ENCODE data around the gene GPS2.

The GPS2 gene

DNA sequence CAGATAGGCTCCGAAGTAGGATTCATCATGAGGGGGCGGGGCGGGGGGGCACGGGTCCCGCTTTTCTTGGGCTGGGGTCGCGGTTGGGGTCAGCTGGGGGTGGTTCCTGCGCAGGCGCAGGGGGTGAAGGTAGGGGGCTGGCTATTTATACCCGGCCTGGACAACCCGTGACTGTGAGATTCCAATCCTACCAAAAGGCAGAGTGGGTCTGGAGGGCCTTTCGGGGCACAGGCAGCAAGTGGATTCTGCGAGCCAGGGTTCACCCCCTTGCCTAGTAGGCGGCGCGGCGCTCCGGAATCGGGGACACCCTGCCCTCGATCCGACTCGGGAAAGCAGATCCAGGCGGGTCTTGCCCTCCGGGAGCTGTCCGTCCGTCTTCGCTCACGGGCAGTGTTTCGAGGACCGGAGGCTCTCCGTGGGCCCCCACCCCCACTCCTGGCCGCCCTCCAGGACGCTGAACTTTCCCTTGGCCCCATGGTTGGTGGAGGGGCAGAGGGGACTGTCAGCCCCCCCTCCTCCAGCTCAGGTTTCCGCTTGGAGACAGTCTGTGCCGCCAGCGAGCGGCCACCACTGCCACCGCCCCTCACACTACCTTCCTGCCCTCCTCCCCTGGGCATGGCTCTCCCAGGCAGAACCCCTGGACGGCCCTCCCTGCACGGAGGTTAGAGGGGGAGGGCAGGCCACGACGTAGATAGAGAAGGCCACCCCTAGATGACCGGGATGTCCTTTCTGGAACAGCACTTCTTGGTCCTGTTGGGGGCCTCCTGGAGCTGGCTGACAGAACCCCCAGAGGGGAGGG is 33.0 kb downstream of the GPS2 start:
- TF ChIP-seq GATA2 (IDR thresholded peaks at IDR 0.05; ENCODE audit: low read depth, low read length) (no peak), GATA3 (IDR thresholded peaks at IDR 0.05; ENCODE audit: low read depth, low read length) (no peak)

- TF ChIP-seq GATA2 (IDR thresholded peaks at IDR 0.05; ENCODE audit: low read depth, low read length) (no peak), GATA3 (IDR thresholded peaks at IDR 0.05; ENCODE audit: low read depth, low read length) (no peak)
Observed at GRCh38 chr17:7281074-7281952, 33.8 kb downstream of the GPS2 start, which contains the start of gene SLC2A4. Gene SLC2A4 (plus strand): TSS chr17:7281718. CDS start chr17:7281935, 217 bp downstream.

DNA sequence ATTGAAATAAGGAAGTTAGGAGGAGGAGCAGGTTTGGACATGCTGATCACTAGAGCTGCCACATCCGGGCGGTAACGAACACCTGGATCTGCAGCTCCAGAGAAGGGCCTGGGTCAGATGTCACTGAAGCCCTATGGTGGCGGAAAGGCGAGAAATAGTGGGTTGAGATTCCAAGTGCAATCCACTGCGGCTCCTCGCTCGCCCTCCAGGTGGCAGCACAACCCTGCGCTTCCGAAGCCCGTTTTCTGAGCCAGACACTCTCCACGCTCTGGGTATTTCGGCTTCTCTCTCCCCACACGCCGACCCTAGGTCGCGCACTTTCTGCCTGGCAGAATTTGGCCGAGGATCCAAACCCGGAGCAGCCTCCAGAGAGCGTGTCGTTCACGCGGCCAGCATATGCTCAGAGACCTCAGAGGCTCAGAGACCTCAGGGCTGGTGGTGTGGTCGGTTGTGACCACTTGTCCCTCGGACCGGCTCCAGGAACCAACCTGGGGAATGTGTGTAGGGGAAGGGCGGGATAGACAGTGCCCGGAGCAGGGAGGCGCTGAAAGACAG is 34.6 kb downstream of the GPS2 start:
- TF ChIP-seq GATA3 (IDR thresholded peaks at IDR 0.05; ENCODE audit: low read depth, low read length) = no peak
- TF ChIP-seq GATA2 (IDR thresholded peaks at IDR 0.05; ENCODE audit: low read depth, low read length) = no peak

DNA sequence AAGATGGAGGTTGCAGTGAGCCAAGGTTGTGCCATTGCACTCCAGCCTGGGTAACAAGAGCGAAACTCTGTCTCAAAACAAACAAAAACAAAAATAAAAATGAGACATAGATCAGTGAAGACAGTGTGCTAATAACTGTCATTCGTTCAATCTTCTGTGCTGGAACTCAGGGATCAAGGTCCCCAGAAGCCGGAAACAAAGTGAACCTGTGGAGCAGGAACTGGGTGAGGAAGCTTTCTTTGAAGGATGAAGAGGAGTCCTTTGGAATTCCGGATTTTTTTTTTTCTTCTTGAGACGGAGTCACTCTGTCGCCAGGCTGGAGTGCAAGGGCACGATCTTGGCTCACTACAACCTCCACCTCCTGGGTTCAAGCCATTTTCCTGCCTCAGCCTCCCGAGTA is 35.7 kb downstream of the GPS2 start:
- TF ChIP-seq GATA3 (IDR thresholded peaks at IDR 0.05; ENCODE audit: low read depth, low read length) (no peak), GATA2 (IDR thresholded peaks at IDR 0.05; ENCODE audit: low read depth, low read length) (no peak)

DNA sequence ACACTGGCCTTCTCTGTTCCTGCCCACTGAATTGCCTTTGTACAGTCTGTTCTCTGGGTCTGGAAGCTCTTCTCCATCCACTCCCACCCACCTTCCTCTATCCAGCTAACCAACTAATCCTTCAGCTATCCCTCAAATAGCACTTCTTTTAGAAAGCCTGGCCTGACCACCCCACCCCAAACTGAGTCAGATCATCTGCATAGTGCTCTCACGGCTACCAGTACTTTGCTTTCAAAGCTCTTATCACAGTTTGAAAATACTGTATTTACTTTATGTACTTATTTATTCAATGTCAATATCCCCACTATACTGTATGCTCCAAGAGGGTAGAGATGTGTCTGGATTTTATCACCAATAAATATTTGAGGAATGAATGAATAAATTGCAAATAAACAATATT is 48.4 kb downstream of the GPS2 start:
- TF ChIP-seq GATA2 (IDR thresholded peaks at IDR 0.05; ENCODE audit: low read depth, low read length) = no peak
- no peak for TF ChIP-seq GATA3 (IDR thresholded peaks at IDR 0.05; ENCODE audit: low read depth, low read length)

DNA sequence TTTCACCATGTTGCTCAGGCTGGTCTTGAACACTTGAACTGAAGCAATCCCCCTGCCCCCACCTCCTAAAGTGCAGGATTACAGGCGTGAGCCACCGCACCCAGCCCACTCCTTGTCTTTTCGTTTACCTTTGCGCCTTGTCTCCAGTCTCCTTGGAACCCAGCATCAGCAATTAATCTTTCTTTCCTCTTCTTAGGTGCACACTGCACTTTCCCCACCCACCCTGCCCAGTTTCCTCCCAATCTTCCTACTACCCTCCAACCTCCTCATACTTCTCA is 51.4 kb downstream of the GPS2 start:
- TF ChIP-seq GATA2 (IDR thresholded peaks at IDR 0.05; ENCODE audit: low read depth, low read length) = no peak
- no peak for TF ChIP-seq GATA3 (IDR thresholded peaks at IDR 0.05; ENCODE audit: low read depth, low read length)

DNA sequence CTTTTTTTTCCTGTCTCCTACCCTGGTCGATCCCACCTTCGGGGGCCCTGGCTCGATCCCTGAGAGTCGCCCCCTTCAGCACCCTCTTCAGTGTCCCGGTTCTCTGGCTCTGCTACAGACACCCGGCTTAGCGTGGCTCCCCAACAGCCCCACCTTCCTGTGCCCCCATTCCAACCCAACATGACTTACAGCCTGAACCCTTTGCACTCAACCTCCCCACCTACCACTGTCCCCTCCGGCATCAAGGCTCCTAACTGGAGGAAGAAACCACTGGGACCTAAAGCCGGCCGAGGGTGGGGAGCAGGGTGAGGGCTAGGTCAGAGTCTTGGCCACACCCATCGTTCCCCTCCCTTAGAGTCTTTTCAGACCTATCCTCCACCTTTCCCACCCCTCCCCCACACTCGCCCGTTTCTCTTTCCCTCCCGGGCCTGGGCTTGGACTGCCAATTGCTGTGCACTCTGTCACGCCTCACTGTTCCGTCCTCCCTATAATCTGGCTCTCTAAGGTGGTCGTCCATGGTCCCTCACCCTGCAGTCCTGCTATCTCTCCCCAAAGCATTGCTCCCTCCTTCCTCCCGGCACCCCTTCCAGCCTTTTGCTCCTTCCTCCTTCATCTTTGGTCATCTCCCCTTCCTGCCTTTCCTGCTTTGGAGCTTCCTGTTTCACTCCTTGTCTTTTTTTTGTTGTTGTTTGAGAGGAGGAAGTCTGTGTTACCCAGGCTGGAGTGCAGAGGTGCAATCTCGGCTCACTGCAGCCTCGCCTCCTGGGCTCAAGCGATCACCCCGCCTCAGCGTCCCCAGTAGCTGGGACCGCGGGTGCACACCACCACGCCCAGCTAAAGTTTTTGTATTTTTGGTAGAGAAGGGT is 52.0 kb downstream of the GPS2 start:
- TF ChIP-seq GATA2 (IDR thresholded peaks at IDR 0.05; ENCODE audit: low read depth, low read length) (no peak), GATA3 (IDR thresholded peaks at IDR 0.05; ENCODE audit: low read depth, low read length) (no peak)
